IPS DF 4.7 (cell line): ENCODE results near the gene TMEM252.

ENCODE experiments used
- DNase-seq: peaks from one replicate; pipeline ENCODE4 v3.0.0-alpha.2; 2013; ENCODE audit warnings: low spot score; ENCODE audit errors: extremely low read depth

Gene TMEM252

DNA sequence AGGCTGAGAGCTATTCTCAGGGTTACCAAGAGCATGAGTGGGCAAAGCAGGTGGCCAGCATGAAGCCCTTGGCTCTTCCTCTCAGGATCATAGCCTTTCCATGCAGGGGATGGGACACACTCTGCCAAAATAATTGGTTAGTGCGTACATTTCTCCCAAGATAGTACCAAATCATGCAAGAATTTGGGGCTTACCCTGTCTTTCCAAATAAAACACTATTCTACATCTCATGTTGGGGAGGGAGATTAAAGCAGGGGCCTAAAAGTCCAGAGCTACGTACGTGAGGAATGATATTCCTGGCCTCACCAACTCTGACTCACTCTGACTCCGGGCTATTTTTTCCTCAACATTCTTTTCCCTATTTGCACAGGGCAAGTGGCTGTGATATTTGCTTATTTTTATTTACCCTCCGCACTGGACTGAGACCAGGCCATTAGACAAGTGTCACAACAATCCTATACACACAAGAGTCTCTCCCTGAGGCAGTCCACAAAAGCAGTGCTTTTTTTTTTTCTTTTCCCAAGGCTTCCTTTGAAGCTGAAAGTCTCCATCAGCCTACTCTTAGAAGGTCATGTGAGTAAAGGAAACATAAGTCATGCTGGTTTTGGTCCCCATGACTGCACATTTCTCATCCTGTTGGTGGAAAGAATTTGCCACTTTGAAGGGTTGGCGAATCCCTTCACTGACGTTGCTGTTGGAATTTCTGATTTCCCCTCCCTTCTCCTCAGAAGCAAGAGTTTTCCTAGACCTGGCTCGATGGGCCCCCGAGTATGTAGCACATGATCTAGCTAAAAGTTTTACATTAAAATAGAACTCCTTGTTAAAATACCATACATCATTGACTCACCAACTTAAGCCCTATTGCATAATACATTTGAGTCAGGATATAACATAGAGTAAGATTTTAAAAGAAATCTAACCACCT, 40.0 kb downstream of the TMEM252 start:
- DNase-seq, result no peak

DNA sequence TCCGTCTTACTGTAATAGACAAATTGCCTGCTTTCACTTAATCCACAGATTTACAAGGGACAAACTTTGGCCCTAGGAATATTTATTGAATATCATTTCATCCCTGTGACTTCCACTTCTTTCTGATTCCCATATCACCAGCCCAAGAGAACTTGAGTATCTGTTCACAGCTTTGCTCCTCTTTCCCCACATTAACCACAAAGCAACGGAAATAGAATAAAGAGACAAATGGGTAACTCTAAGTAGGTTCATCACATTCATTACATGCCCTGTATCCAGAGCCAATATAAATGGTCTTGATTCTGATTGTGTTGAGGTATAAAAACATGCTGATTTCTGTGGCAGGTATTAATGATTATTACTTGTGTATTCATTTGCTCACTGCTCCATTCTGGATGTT, 41.9 kb downstream of the TMEM252 start:
- DNase-seq, result no peak

DNA sequence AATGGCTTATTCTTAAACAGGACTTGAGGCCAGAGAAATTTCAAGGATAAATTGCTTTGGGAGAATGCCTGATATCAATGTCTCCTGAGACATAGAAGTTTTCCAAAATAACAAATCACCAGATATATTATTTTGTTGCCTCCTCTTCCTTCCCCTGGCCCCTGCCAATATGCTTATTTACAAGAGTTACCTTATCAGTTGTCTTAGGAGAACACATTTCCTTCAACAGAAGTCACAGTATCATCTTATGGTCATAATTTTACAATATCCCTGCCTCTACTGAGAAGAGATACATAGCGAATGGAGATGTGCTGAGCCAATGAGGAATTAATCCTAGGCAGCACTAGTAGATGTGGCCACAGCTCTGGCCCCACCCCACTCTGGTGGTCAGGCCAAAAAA, 43.1 kb downstream of the TMEM252 start:
- no peak for DNase-seq

DNA sequence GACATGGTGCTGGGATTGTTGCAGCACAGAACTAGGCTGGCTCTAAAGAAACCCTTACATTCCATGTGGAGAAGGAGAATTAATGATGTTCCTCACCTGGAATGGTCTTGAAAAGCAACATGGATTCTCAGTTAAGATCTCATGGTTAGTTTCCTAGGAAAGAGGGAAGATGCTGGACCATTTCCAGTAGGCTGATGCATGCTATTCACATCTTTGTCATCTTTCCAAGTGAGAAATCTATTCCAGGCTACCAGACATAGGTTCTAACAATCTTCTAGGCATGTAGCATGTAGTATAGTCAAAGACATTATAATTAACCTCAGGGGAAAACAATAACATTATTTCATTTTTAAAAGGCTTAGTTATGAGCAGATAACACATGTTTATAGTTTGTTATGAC, 44.3 kb downstream of the TMEM252 start:
- no peak for DNase-seq

DNA sequence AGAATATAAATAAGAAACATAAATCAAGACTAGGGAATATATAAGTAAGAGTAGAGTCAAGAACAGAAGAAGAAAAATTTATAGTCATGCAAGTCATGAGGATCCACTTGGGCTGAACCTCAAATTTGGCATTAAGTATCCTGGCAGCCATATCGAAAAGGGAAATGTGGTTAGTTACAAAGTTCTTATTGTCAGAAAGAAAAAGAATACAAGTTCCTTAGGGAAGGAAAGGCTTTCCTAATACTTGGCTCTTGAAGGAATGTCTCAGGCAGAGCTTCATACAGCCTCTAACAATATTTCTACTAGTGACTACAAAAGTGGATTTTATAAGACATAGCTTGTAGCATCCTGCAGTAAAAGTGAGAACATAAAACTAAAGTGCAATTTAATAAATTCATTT, 45.4 kb downstream of the TMEM252 start:
- DNase-seq, result no peak

DNA sequence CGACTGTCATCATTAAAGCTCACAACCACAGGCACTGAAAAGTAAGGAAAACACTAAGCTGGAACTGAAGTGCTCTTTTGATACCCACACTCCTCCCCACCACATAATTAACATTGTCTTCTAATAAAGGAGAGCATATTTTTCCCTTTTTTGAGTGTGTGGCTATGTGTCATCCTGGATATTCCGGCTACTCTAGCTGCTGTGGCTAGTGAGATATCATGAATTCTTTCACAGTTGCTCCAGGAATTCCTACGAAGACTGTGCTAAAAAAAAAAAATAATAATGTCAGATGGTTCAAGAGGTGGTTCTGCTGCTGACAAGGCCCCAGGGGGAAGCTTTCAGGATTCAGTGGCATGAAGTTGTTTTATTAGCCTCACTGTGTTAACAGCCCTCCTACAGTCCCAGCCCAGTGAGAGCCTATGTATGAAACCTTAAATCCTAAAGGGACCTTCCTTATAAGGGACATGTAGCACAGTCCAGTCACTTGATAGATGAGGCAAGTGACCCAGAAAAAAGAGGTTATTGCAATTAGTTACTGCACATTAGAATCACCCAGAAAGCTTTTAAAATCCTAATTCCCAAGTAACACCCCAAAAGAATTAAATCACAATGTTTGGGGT, 46.6 kb downstream of the TMEM252 start:
- DNase-seq, result no peak

DNA sequence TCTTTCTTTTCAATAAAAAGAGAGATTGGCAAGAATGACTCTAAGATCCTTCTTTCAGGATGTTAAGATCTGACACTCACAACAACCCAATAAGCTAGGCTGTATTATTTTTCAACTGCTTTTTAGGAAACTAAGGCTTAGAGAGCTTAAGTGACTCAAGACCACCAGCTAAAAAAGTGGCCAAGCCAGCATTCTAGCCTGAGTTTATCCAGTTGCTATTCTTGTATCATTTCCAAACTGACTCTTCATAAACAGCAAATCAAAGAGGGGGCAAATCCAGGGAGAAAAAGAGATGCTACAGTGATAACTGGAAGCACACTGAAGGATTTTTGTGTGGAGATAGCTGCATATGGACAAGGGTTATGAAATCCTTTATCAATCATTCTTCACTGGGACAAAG, 47.1 kb downstream of the TMEM252 start:
- DNase-seq, result no peak

DNA sequence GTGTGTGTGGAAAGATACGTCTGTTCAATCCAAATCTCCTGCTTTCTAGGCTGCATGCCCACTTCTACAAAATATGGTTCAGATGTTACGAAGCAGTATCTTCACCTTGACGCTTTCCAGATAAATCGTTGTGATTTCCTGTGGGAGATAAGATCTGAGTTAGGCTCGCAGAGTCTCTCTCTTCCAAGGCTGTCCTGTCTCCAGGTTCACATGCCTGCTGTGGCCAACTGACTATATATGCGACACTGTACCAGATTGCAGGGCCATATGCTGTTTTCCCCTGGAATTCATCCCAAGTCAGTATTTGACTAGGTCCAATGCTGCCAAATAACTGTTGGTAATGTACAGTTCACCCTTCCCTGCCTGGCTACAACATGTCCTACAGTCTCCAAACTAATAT, 47.9 kb downstream of the TMEM252 start:
- DNase-seq, result no peak

DNA sequence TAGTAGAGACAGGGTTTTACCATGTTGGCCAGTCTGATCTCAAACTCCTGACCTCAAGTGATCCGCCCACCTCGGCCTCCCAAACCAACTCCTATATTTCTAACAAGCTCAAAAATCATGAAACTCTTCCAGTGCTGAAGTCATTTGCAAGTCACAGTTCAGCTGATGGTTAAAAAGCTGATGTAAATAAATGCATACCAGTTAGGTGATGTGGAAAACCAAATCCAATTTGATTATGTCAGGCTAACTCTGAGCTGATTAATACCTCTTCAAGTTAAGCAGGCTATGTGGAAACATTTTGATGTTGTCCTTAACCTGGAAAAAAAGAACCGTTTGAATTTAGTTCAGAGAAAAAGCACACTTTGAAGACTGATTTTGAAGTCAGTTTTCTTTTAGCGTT, 51.0 kb downstream of the TMEM252 start:
- no peak for DNase-seq

DNA sequence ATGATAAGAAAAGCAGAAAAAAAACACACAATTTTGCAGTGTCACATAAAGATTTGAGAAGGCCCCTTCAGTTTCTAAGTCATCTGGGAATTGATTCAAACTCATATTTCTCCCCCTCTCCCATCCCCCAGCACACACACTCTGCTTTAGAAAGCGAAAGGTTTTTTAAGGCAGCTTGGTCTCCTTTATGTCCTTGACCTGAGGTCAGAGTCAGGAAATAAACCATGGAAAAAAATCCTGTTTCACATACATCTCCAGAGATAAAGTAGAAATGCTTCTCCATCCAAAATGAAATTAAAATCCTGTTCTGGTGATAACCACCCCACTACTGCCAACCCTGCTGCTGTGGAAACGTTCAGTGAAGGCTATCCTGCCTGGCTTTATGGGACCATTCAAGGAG, 52.6 kb downstream of the TMEM252 start:
- DNase-seq, result no peak
